ENCODE measurements around the gene CEBPZ.
"Not testable (repeated sequence)": the region's sequence is repeated elsewhere in the genome, so short reads cannot be mapped to it uniquely, and the experiment has no call there.

CEBPZ gene

DNA sequence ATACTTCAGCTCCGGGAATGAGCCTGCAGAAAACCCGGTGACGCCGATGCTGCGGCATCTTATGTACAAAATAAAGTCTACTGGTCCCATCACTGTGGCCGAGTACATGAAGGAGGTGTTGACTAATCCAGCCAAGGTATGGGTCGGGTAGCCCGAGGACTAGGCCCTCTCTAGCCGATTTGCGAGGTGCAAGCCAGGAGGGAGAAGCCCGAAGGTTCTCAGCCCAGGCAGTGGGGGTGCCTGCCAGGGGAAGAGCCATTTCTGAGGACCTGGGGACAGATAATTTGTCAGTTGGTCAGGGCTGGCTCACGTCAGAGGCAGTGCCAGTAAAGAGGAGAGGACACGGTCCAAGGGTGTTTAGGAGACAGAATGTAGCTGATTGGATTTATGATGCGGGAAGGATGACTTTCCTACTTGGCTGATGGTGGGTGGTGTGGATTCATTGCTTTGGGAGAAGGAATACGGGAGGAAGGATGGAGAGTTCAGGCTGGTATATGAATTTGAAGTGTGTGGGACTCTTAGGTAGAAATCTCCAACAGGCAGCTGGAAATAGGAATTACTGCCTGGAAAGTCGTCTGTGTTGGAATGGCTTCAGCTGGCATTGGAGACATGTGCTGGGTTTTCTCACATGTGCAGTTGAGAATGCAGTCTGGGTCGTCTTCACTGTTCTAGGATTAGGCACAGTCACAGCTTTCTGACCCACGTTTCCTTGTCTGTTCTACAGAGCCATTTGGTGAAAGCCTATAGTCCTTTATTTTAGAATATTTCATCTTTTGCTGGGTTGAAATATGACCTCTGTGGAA, 936 bp upstream of the CEBPZ start:
- Mint-ChIP-seq H3K4me1 (ENCODE audit: low read depth) (peaks cover 37% of the 10 kb centered on the region), H3K9me3 (no peaks in the 10 kb centered on the region), H3K27ac (no peak overlapping the region), H3K4me3 (no peak overlapping the region), H3K27me3 (no peaks in the 10 kb centered on the region), H3K36me3 (ENCODE audit: low read depth) (peaks cover 59% of the 10 kb centered on the region)
- no peak for DNase-seq

DNA sequence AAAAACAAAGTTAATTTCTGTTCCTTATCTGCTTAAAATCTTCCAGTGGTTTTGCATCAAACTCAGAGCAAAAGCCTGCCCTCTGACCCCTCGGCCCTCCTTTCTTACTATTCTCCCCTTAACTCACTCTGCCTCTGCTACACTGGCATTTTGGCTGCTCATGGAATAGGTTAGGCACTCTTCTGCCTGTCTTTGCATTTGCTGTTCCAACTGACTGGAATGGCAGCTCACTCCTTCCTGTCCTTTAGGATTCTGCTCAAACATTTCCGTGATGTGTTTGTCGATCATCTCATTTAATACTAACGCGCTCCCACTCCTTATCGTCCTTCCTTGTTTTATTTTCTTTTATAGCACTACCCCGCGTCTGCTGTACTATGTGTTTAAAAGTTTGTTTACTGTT, 815 bp downstream of the CEBPZ start:
- H3K27me3 Mint-ChIP-seq = no peaks in the 10 kb centered on the region
- DNase-seq = no peak
- peaks cover 59% of the 10 kb centered on the region for H3K36me3 Mint-ChIP-seq (ENCODE audit: low read depth)
- H3K9me3 Mint-ChIP-seq = no peaks in the 10 kb centered on the region
- no peak overlapping the region for H3K4me3 Mint-ChIP-seq
- H3K27ac Mint-ChIP-seq = no peak overlapping the region
- peaks cover 49% of the 10 kb centered on the region for H3K4me1 Mint-ChIP-seq (ENCODE audit: low read depth)

- Mint-ChIP-seq H3K36me3 (ENCODE audit: low read depth) (peaks cover 59% of the 10 kb centered on the region), H3K27ac (no peak overlapping the region), H3K4me3 (no peak overlapping the region), H3K27me3 (no peaks in the 10 kb centered on the region), H3K9me3 (no peaks in the 10 kb centered on the region), H3K4me1 (ENCODE audit: low read depth) (peaks cover 51% of the 10 kb centered on the region)
- no peak for DNase-seq
These were observed 2.6 kb downstream of the CEBPZ start for GRCh38 chr2:37228788-37229187.

DNA sequence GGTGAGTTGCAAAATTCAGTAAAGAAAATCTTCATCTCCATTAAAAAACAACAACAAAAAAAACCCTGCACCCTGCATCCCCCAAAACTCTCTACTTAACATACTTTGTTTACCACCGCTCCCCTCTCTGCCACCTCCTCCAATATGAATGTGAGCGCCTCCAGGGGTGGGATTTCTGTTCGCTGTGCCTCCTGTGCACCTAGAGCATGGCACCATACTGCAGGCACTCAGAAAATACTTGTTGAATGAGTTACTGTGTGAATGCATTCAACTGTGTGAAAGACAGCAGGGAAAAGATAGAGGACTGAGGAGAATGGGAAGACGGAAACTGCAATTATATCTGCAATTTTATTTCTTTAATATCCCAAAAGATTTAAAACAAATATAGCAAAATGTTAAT, 4.5 kb downstream of the CEBPZ start:
- Mint-ChIP-seq H3K36me3 (ENCODE audit: low read depth) (peaks cover 76% of the 10 kb centered on the region), H3K9me3 (no peaks in the 10 kb centered on the region), H3K4me1 (ENCODE audit: low read depth) (peaks cover 66% of the 10 kb centered on the region), H3K4me3 (peak overlapping the region; percentile 27), H3K27me3 (no peaks in the 10 kb centered on the region), H3K27ac (no peak overlapping the region)
- no peak for DNase-seq

DNA sequence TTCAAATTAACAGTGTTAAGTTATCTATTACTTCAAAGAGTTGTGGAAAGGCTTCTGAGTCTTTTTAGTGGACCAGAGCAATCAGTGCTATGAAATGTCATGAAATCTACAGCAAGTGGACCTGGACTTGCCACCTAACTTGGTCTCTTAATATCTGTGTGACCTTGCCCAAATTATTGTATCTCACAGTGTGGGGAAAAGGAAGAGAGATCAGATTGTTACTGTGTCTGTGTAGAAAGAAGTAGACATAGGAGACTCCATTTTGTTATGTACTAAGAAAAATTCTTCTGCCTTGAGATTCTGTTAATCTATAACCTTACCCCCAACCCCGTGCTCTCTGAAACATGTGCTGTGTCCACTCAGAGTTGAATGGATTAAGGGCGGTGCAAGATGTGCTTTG, 6.3 kb downstream of the CEBPZ start:
- Mint-ChIP-seq H3K4me1 (ENCODE audit: low read depth) (peaks cover 77% of the 10 kb centered on the region), H3K36me3 (ENCODE audit: low read depth) (peaks cover 93% of the 10 kb centered on the region), H3K4me3 (peak overlapping the region; percentile 49), H3K27ac (peak overlapping the region; percentile 74)
- DNase-seq, H3K9me3 Mint-ChIP-seq, H3K27me3 Mint-ChIP-seq: not testable (repeated sequence)

DNA sequence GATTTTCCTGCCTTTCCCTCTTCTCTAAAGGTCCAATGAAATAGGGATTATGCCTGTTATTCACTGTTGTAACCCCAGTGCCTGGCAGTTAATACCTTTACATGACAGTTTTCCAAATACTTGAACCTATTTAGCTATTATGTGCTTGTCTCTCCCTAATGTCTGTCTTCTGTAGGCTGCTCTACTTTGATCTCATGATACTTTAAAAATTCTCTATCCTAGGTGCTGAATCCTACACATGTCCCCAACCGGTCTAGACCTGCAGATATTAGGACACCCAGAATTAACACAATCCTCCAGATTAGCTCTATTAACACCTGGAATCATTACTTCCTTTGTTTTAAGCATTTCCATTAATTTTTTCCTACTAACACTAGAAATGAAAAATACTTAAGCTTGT, 7.3 kb downstream of the CEBPZ start:
- Mint-ChIP-seq H3K4me3 (no peak overlapping the region), H3K4me1 (ENCODE audit: low read depth) (peaks cover 73% of the 10 kb centered on the region), H3K27me3 (no peaks in the 10 kb centered on the region), H3K36me3 (ENCODE audit: low read depth) (peaks cover 93% of the 10 kb centered on the region), H3K9me3 (no peaks in the 10 kb centered on the region), H3K27ac (no peak overlapping the region)
- no peak for DNase-seq

- Mint-ChIP-seq H3K4me1 (ENCODE audit: low read depth) (peaks cover 66% of the 10 kb centered on the region), H3K9me3 (no peaks in the 10 kb centered on the region), H3K36me3 (ENCODE audit: low read depth) (peaks cover 93% of the 10 kb centered on the region), H3K4me3 (no peak overlapping the region), H3K27ac (peak overlapping the region; percentile 38), H3K27me3 (no peaks in the 10 kb centered on the region)
- no peak for DNase-seq
These were observed 8.3 kb downstream of the CEBPZ start for GRCh38 chr2:37223131-37223530.

GRCh38 chr2:37219046-37219445, 12.3 kb downstream of the CEBPZ start:
- no peak for DNase-seq
- Mint-ChIP-seq H3K9me3 (no peaks in the 10 kb centered on the region), H3K36me3 (ENCODE audit: low read depth) (peaks cover 89% of the 10 kb centered on the region), H3K4me1 (ENCODE audit: low read depth) (peaks cover 44% of the 10 kb centered on the region), H3K4me3 (no peak overlapping the region), H3K27me3 (no peaks in the 10 kb centered on the region), H3K27ac (peak overlapping the region; percentile 37)

DNA sequence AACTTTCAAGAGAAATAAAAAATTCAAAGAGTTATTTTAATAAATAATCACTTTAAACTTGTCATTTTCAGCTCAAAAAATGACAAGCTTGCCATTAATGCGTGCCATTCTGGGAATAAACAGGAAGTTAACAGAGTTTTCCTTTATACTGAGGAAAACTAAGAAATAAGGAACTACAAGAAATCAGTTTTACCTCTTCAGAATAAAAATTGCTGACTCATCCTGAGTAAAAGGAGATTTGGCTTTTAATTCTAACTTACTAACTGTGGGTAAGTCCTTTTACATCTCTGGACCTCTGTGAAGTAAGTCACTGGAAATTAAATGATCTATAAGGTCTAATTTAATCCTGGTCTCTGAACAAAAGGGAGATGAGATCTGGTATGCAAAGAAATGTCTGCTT, 16.1 kb downstream of the CEBPZ start:
- peak overlapping the region; percentile 84 for H3K27ac Mint-ChIP-seq
- peaks cover 16% of the 10 kb centered on the region for H3K4me1 Mint-ChIP-seq (ENCODE audit: low read depth)
- H3K9me3 Mint-ChIP-seq = no peaks in the 10 kb centered on the region
- DNase-seq = no peak
- H3K4me3 Mint-ChIP-seq = no peak overlapping the region
- H3K36me3 Mint-ChIP-seq (ENCODE audit: low read depth) = peaks cover 87% of the 10 kb centered on the region
- H3K27me3 Mint-ChIP-seq = no peaks in the 10 kb centered on the region

DNA sequence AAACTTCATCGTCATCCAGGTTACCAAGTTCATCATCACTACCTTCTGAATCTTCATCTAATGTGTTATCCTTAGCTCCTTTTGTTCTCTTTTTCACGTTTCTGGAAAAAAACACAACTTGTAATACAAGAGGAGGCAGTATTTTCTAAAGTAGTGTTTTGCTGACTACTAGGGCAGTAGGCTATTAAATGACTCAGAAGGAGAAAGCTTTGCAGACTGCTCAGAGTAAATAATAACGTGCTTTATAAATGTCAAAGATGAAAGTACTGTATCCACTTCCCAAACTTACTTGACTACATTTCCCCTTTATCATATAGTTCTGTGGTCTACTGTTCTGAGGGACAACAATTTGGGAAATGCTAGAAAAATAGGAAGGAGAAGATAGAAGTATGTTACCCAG, 19.5 kb downstream of the CEBPZ start:
- Mint-ChIP-seq H3K36me3 (ENCODE audit: low read depth) (peaks cover 95% of the 10 kb centered on the region), H3K9me3 (peaks cover 32% of the 10 kb centered on the region), H3K27me3 (no peaks in the 10 kb centered on the region), H3K4me3 (no peak overlapping the region), H3K27ac (peak overlapping the region; percentile 2), H3K4me1 (ENCODE audit: low read depth) (peaks cover 32% of the 10 kb centered on the region)
- DNase-seq = no peak

DNA sequence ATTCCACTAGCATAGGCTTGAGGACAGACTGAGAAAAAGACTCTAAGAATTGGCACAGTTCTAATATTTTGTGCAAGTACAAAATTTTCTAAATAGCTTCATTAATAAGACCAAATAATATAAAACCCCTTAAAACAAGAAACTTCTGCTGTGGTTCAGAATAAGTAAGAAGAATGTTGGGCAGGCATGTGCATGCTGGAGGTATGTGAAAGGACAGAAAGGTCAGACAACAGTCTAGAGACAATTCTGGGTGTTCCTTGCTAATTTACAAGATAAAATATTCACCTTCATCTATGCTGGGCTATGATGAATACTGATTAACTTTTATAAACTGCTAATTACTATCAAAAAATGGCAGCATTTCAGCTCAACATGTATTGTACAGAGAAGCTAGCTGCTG, 20.2 kb downstream of the CEBPZ start:
- Mint-ChIP-seq H3K4me3 (no peak overlapping the region), H3K36me3 (ENCODE audit: low read depth) (peaks cover 95% of the 10 kb centered on the region), H3K9me3 (peaks cover 37% of the 10 kb centered on the region), H3K27ac (no peak overlapping the region), H3K4me1 (ENCODE audit: low read depth) (peaks cover 33% of the 10 kb centered on the region), H3K27me3 (no peaks in the 10 kb centered on the region)
- DNase-seq = no peak

- Mint-ChIP-seq H3K36me3 (ENCODE audit: low read depth) (peaks cover 99% of the 10 kb centered on the region), H3K9me3 (peaks cover 54% of the 10 kb centered on the region), H3K4me1 (ENCODE audit: low read depth) (peaks cover 45% of the 10 kb centered on the region)
- not testable (repeated sequence) for H3K27me3 Mint-ChIP-seq, DNase-seq, H3K27ac Mint-ChIP-seq, H3K4me3 Mint-ChIP-seq
These were observed 24.6 kb downstream of the CEBPZ start for GRCh38 chr2:37206760-37207159.

DNA sequence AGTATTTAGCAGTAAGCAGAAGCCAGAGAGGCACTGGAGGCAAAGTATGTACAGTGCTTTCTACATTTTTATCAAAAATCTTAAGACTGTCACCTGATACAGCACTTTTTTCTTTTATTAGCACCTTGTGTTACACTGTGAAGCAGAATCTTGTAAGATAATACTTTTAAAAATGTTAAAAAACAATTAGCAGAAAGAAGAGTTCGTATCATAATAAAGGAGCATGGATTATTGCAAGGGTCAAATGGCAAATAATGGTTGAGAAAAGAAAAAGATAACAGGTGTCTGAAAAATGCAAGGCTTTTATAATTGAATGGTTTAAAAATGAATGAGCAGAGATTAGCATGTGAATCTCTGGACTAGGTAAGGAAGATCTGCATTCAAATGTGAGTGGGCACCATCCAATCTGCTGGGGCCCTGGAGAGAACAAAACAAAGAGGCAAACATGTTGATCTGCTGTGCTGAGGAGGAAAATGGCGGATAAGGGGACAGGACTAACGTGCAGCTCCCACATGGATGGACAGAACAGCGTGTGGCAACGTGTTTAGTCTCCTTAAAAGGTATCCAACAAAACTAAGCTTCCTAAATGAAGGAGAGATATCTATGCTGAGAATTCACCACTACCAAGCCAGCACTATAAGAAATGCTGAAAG, 25.6 kb downstream of the CEBPZ start:
- Mint-ChIP-seq H3K9me3 (peaks cover 54% of the 10 kb centered on the region), H3K27me3 (no peaks in the 10 kb centered on the region)

GRCh38 chr2:37205071-37205661, 26.2 kb downstream of the CEBPZ start:
- H3K36me3 Mint-ChIP-seq (ENCODE audit: low read depth) = peaks cover 99% of the 10 kb centered on the region
- peaks cover 54% of the 10 kb centered on the region for H3K9me3 Mint-ChIP-seq

More for the DNA sequence above, 25.6 kb downstream of the CEBPZ start:
- no peak for DNase-seq
- Mint-ChIP-seq H3K4me3 (no peak overlapping the region), H3K4me1 (ENCODE audit: low read depth) (peaks cover 53% of the 10 kb centered on the region), H3K27ac (no peak overlapping the region), H3K36me3 (ENCODE audit: low read depth) (peaks cover 99% of the 10 kb centered on the region)

GRCh38 chr2:37203708-37204107, 27.7 kb downstream of the CEBPZ start:
- Mint-ChIP-seq H3K4me3 (no peak overlapping the region), H3K27me3 (no peaks in the 10 kb centered on the region), H3K36me3 (ENCODE audit: low read depth) (peaks cover 97% of the 10 kb centered on the region), H3K27ac (peak overlapping the region; percentile 50), H3K9me3 (peaks cover 39% of the 10 kb centered on the region), H3K4me1 (ENCODE audit: low read depth) (peaks cover 72% of the 10 kb centered on the region)
- DNase-seq = no peak

More at GRCh38 chr2:37205071-37205661, 26.2 kb downstream of the CEBPZ start:
- peaks cover 60% of the 10 kb centered on the region for H3K4me1 Mint-ChIP-seq (ENCODE audit: low read depth)
- peak overlapping the region; percentile 38 for H3K27ac Mint-ChIP-seq
- H3K4me3 Mint-ChIP-seq, H3K27me3 Mint-ChIP-seq, DNase-seq: not testable (repeated sequence)
